HepG2 (cell line): ENCODE results near the gene SPHK2. TPM values are rescaled to one million over a fixed set of nuclear protein-coding genes. Genes with fewer than 3 reads are reported as not detected.

ENCODE experiments used
- ATAC-seq: fragments of 200-7000 bp; cut with Tn5 transposase; 3 replicates; pipeline ENCODE4 v1.9.1; 2020; ENCODE audit warnings: mild to moderate bottlenecking, moderate library complexity
- BruUV-seq: library from RNA; stranded (reverse); fragments of 400-500 nt; replicated peaks from 2 replicates; lab custom pipeline; 2021; lab: Mats Ljungman, UMichigan
- CTCF ChIA-PET: fragments of 300-600 bp; formaldehyde crosslinking; extraction: SDS; loops from one replicate; lab custom pipeline; 2021; ENCODE audit warnings: low total read pairs, inconsistent platforms, low intra/inter-chr PET ratio; lab: Yijun Ruan, JAX
- POLR2A ChIA-PET: fragments of 350-600 bp; sonication (Branson Sonifier 250); formaldehyde crosslinking; loops from one replicate; lab custom pipeline; 2020; ENCODE audit warnings: antibody characterized with exemption, inconsistent platforms; lab: Yijun Ruan, JAX
- DNase-seq: peaks from one replicate; pipeline ENCODE4 v3.0.0-alpha.2; 2015; ENCODE audit warnings: low spot score
- FAIRE-seq: peaks from 3 replicates; lab custom pipeline; 2011; peaks lifted over from hg19 to GRCh38; lab: Jason Lieb, UNC
- H2AFZ ChIP-seq: one replicate; pipeline ENCODE4 v1.6.1; 2011; ENCODE audit warnings: low read length, inconsistent platforms
- H3K27ac ChIP-seq: fragments of 300-600 bp; 3 replicates; pipeline ENCODE4 v1.8.0; 2011; ENCODE audit warnings: mixed run types, mild to moderate bottlenecking, mixed read lengths, low read length, inconsistent platforms; ENCODE audit not compliant: insufficient read depth; ENCODE audit errors: extremely low read length
- H3K27me3 ChIP-seq, 2 experiments: fragments of 200-600 bp in 1 of 2; 2 replicates in 1 of 2; 3 replicates in 1 of 2; pipeline versions ENCODE4 v1.6.0 to v1.8.0; 2011; ENCODE audit warnings: low read length in 2 of 2, mild to moderate bottlenecking in 2 of 2, moderate library complexity in 2 of 2, inconsistent platforms in 1 of 2; ENCODE audit not compliant: insufficient read depth in 2 of 2, control insufficient read depth in 1 of 2
- H3K36me3 ChIP-seq, 2 experiments: fragments of 200-600 bp in 1 of 2; replicated peaks in 1 of 2; 2 replicates in 1 of 2; 3 replicates in 1 of 2; pipeline versions ENCODE4 v1.5.1 to v1.8.0; 2011; ENCODE audit warnings: low read length in 2 of 2, inconsistent platforms in 1 of 2; ENCODE audit not compliant: insufficient read depth in 2 of 2, control insufficient read depth in 1 of 2
- H3K4me1 ChIP-seq: 2 replicates; pipeline ENCODE4 v1.5.1; 2012; ENCODE audit warnings: low read length, inconsistent platforms; ENCODE audit not compliant: insufficient read depth
- H3K4me2 ChIP-seq: 2 replicates; pipeline ENCODE4 v1.6.0; 2011; ENCODE audit warnings: low read depth, low read length, inconsistent platforms
- H3K4me3 ChIP-seq, 3 experiments: fragments of 200-600 bp in 1 of 3; sonication (generic), shearing (Covaris generic) in 1 of 3; replicated peaks in 1 of 3; 2 replicates each; pipeline ENCODE4 v1.5.1; 2011 to 2016; ENCODE audit warnings: low read length in 3 of 3, inconsistent platforms in 2 of 3, low read depth in 2 of 3, mild to moderate bottlenecking in 2 of 3, control low read depth in 1 of 3, mixed read lengths in 1 of 3; ENCODE audit not compliant: insufficient read depth in 1 of 3
- H3K79me2 ChIP-seq: one replicate; pipeline ENCODE4 v1.6.1; 2011; ENCODE audit warnings: low read length, inconsistent platforms; ENCODE audit not compliant: insufficient read depth
- H3K9ac ChIP-seq: 2 replicates; pipeline ENCODE4 v1.6.0; 2011; ENCODE audit warnings: mild to moderate bottlenecking, low read depth, low read length, inconsistent platforms; ENCODE audit not compliant: insufficient read depth
- H3K9me3 ChIP-seq: 2 replicates; pipeline ENCODE4 v1.5.1; 2012; ENCODE audit warnings: mild to moderate bottlenecking, low read length
- H4K20me1 ChIP-seq: 2 replicates; pipeline ENCODE4 v1.6.0; 2011; ENCODE audit warnings: inconsistent platforms, mild to moderate bottlenecking, low read length, moderate library complexity; ENCODE audit not compliant: insufficient read depth
- CEBPZ ChIP-seq: IDR thresholded peaks from 2 replicates; pipeline ENCODE4 v1.6.1; 2012; ENCODE audit warnings: low read length, improper control_type of control experiment
- GMEB2 ChIP-seq: IDR thresholded peaks from 2 replicates; pipeline ENCODE4 v1.6.1; 2016; ENCODE audit warnings: missing biosample characterization, missing genetic modification reagents, low read depth
- HNF4A ChIP-seq: sonication (generic); formaldehyde crosslinking; IDR thresholded peaks from 2 replicates; pipeline ENCODE4 v1.4.0; 2020; ENCODE audit warnings: missing genetic modification reagents
- HNRNPLL ChIP-seq: fragments of 200-400 bp; formaldehyde crosslinking; IDR thresholded peaks from 2 replicates; pipeline ENCODE4 v1.6.1; 2017; ENCODE audit warnings: mild to moderate bottlenecking, low read depth, low read length; ENCODE audit not compliant: poor library complexity, severe bottlenecking
- KLF16 ChIP-seq, 2 experiments: sonication (generic) in 1 of 2; formaldehyde crosslinking in 1 of 2; IDR thresholded peaks; 2 replicates each; pipeline versions ENCODE4 v1.6.1 to v1.8.0; 2016 to 2023; ENCODE audit warnings: missing genetic modification reagents in 2 of 2, missing compliant biosample characterization in 1 of 2
- MXD1 ChIP-seq: sonication (generic); formaldehyde crosslinking; IDR thresholded peaks from 2 replicates; pipeline ENCODE4 v1.4.0; 2020; ENCODE audit warnings: mild to moderate bottlenecking, missing genetic modification reagents
- ZBTB37 ChIP-seq: sonication (generic); formaldehyde crosslinking; IDR thresholded peaks from 2 replicates; pipeline ENCODE4 v1.4.0; 2020; ENCODE audit warnings: mild to moderate bottlenecking, missing genetic modification reagents
- ZNF564 ChIP-seq: sonication (generic); formaldehyde crosslinking; IDR thresholded peaks from 2 replicates; pipeline ENCODE4 v1.8.1; 2023; ENCODE audit warnings: mild to moderate bottlenecking, missing genetic modification reagents
- ZNF619 ChIP-seq: sonication (generic); formaldehyde crosslinking; IDR thresholded peaks from 2 replicates; pipeline ENCODE4 v1.4.0; 2020; ENCODE audit warnings: mild to moderate bottlenecking, missing genetic modification reagents
- WGBS: methylation state at CpG from one replicate; pipeline ENCODE4 v1.1.6; 2017; ENCODE audit warnings: low lambda C conversion rate; 5-methylcytosine and 5-hydroxymethylcytosine counted together
- in situ Hi-C: cut with HindIII; loops from 2 replicates; pipeline ENCODE4 v1.10.0; 2017; ENCODE audit warnings: low pct_unique_long_range_greater_than_20kb; ENCODE audit not compliant: extremely low pct_ligation_motif_present
- intact Hi-C: fragments of 100-400 bp; cut with micrococcal nuclease; formaldehyde crosslinking; loops from one replicate; pipeline ENCODE4 v1.10.0; 2022; ENCODE audit not compliant: unreplicated experiment
- polyA plus RNA-seq, 8 experiments: library from polyadenylated mRNA; depleted of rRNA in 3 of 8; stranded (reverse) in 7 of 8; unstranded in 1 of 8; fragments of >200 nt; fragmentation: Illumina TruSeq in 4 of 8; extraction: Trizol in 4 of 8; gene quantifications; 2 replicates each; pipeline versions ENCODE4 v1.2.1 to v1.2.3, GENCODE V29; 2011 to 2016; ENCODE audit warnings: low read depth in 4 of 8, missing spikeins in 1 of 8, mixed read lengths in 1 of 8; ENCODE audit not compliant: insufficient read depth in 1 of 8
- total RNA-seq, 5 experiments: library from RNA; depleted of rRNA; stranded (reverse); fragments of >200 nt; fragmentation: Illumina TruSeq; extraction: Trizol; gene quantifications; 2 replicates each; pipeline ENCODE4 v1.2.3, GENCODE V29; 2016; ENCODE audit warnings: low read depth in 1 of 5
- TF ChIP-seq, protein P1 (sequence below): sonication (generic); formaldehyde crosslinking; IDR thresholded peaks from 2 replicates; pipeline ENCODE4 v1.4.0; 2020; ENCODE audit warnings: missing genetic modification reagents, mild to moderate bottlenecking, borderline replicate concordance
- TF ChIP-seq, protein P2 (sequence below): sonication (generic); formaldehyde crosslinking; IDR thresholded peaks from 2 replicates; pipeline ENCODE4 v1.8.1; 2023; ENCODE audit warnings: mild to moderate bottlenecking, missing genetic modification reagents

Gene SPHK2
- total and polyA plus RNA-seq, 2 of the 13 experiments (the other 11 are each of a cell fraction or from before 2014, with no cell fraction given): 2.9 to 14.4 TPM

DNA sequence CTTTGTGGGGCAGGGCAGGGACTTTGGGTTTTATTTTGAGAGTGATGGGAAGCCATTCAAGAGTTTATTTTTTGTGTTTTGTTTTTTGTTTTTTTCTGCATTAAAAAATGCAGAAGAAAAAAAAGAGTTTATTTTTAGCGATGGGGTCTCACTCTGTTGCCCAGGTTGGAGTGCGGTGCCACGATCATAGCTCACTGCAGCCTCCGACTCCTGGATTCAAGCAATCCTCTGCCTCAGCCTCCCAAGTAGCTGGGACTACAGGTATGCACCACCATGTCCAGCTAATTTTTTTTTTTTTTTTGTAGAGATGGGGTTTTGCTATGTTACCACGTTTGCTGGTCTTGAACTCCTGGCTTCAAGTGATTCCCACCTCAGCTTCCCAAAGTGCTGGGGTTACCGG lies 39.2 kb downstream of the SPHK2 start:
- FAIRE-seq (no peak), DNase-seq (no peak), ATAC-seq (no peak)
- Histone ChIP-seq H3K4me1 (no peaks in the 10 kb centered on the region), H3K36me3 (no peaks in the 10 kb centered on the region), H3K4me3 (no peak overlapping the region), H3K9ac (no peak overlapping the region), H3K27me3 (peaks cover 0 to 1% of the 10 kb centered on the region in 2 experiments; a peak in 2 of 5 replicates), H3K27ac (no peak overlapping the region), H2AFZ (no peak overlapping the region), H3K9me3 (no peaks in the 10 kb centered on the region), H3K79me2 (no peaks in the 10 kb centered on the region), H3K4me2 (no peak overlapping the region), H4K20me1 (no peaks in the 10 kb centered on the region)
- in situ Hi-C loops: no loop called here
- 63% methylated on average over 6 of the region's 6 CpGs for WGBS
- BruUV-seq: no TSS peak
- CTCF ChIA-PET: no interaction called here
- POLR2A ChIA-PET: no interaction called here
- no peak for TF ChIP-seq ZNF619
- TF ChIP-seq MXD1 (CRISPR knock-in tag): no peak
- TF ChIP-seq KLF16 (CRISPR knock-in tag; IDR thresholded peaks at IDR 0.05): no peak
- no peak for TF ChIP-seq CEBPZ
- TF ChIP-seq ZNF564: no peak
- no peak for TF ChIP-seq GMEB2 (CRISPR knock-in tag)
- TF ChIP-seq, protein P1, sequence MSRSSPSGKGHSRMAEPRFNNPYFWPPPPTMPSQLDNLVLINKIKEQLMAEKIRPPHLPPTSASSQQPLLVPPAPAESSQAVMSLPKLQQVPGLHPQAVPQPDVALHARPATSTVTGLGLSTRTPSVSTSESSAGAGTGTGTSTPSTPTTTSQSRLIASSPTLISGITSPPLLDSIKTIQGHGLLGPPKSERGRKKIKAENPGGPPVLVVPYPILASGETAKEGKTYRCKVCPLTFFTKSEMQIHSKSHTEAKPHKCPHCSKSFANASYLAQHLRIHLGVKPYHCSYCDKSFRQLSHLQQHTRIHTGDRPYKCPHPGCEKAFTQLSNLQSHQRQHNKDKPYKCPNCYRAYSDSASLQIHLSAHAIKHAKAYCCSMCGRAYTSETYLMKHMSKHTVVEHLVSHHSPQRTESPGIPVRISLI: no peak
- TF ChIP-seq HNF4A: no peak
- no peak for TF ChIP-seq ZBTB37 (CRISPR knock-in tag)
- TF ChIP-seq HNRNPLL: no peak
- TF ChIP-seq, protein P2, sequence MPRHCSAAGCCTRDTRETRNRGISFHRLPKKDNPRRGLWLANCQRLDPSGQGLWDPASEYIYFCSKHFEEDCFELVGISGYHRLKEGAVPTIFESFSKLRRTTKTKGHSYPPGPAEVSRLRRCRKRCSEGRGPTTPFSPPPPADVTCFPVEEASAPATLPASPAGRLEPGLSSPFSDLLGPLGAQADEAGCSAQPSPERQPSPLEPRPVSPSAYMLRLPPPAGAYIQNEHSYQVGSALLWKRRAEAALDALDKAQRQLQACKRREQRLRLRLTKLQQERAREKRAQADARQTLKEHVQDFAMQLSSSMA (CRISPR knock-in tag): no peak
- intact Hi-C loops: no loop called here
